SH-SY5Y (cell line): ENCODE results near the gene GRB10.

Source experiments
- GATA2 ChIP-seq: IDR thresholded peaks from 2 replicates; pipeline ENCODE4 v1.6.1; 2011; ENCODE audit warnings: mild to moderate bottlenecking, low read depth, low read length
- GATA3 ChIP-seq: IDR thresholded peaks from 2 replicates; pipeline ENCODE4 v1.6.1; 2011; ENCODE audit warnings: low read depth, mild to moderate bottlenecking, low read length, moderate library complexity

GRB10 gene

GRCh38 chr7:50607524-50608125 is 175.1 kb downstream of the GRB10 start:
- no peak for TF ChIP-seq GATA3
- TF ChIP-seq GATA2, result no peak

GRCh38 chr7:50605059-50605458 is 177.6 kb downstream of the GRB10 start:
- TF ChIP-seq GATA2, result no peak
- TF ChIP-seq GATA3, result no peak

GRCh38 chr7:50603287-50603686 is 179.4 kb downstream of the GRB10 start:
- no peak for TF ChIP-seq GATA3
- no peak for TF ChIP-seq GATA2

GRCh38 chr7:50599385-50599784 is 183.3 kb downstream of the GRB10 start:
- no peak for TF ChIP-seq GATA3
- TF ChIP-seq GATA2, result no peak

- no peak for TF ChIP-seq GATA3
These were observed 184.0 kb downstream of the GRB10 start for GRCh38 chr7:50598460-50599343.

GRCh38 chr7:50596484-50596883 is 186.2 kb downstream of the GRB10 start:
- TF ChIP-seq GATA3 (no peak), GATA2 (no peak)

- TF ChIP-seq GATA2 (no peak), GATA3 (no peak)
These were observed 187.1 kb downstream of the GRB10 start for GRCh38 chr7:50595491-50596102.

GRCh38 chr7:50594734-50595485 is 187.8 kb downstream of the GRB10 start:
- no peak for TF ChIP-seq GATA2
- TF ChIP-seq GATA3, result no peak

- no peak for TF ChIP-seq GATA2
- no peak for TF ChIP-seq GATA3
These were observed 188.6 kb downstream of the GRB10 start for GRCh38 chr7:50594136-50594535.

- no peak for TF ChIP-seq GATA2
- no peak for TF ChIP-seq GATA3
These were observed 189.8 kb downstream of the GRB10 start for GRCh38 chr7:50592940-50593339.

GRCh38 chr7:50591480-50592438 is 190.9 kb downstream of the GRB10 start:
- TF ChIP-seq GATA2, result no peak
- no peak for TF ChIP-seq GATA3

GRCh38 chr7:50591098-50591479 is 191.6 kb downstream of the GRB10 start:
- TF ChIP-seq GATA3 (no peak), GATA2 (no peak)

GRCh38 chr7:50590535-50590934 is 192.2 kb downstream of the GRB10 start:
- no peak for TF ChIP-seq GATA3
- TF ChIP-seq GATA2, result no peak

GRCh38 chr7:50589364-50589763 is 193.3 kb downstream of the GRB10 start:
- TF ChIP-seq GATA2 (no peak), GATA3 (no peak)
